ENCODE measurements around the gene RICTOR. TPM values are rescaled to one million over a fixed set of nuclear protein-coding genes. Genes with fewer than 3 reads are reported as not detected.

Gene RICTOR
- total and polyA plus RNA-seq, 2 donors from 2014 or later: 3.4 to 43.8 TPM

DNA sequence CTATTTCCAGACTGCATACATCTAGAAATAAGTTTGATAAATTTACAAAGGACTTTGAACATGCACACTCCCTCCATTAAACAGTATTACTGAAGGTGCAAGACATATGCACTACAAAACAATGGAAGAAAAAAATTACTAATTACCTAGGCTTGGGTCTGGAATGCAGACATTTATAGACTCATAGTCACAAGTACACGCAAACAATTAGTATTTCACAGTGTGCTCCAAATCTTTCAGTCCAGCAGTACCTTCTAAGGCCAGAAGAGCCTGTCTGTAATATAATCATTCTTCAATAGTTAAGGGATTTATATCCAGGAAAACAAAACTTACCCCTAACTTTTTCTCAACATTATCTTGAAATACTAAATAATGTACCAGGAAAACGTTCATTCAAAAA, 11.2 kb downstream of the RICTOR start:
- DNase-seq: no peak
- H3K4me3 ChIP-seq (ENCODE audit: low read length in 3 of 3): no peak overlapping the region
- intact Hi-C loops (cut with DNase I): no loop called here
- H3K36me3 ChIP-seq (ENCODE audit: control insufficient read depth in 2 of 3, insufficient read depth in 3 of 3, low read length in 3 of 3): peaks cover 0 to 9% (median 6%) of the 10 kb centered on the region in 3 donors
- H3K9ac ChIP-seq (ENCODE audit: low read length in 3 of 3): no peak overlapping the region
- FAIRE-seq: no peak
- H3K27me3 ChIP-seq (ENCODE audit: control insufficient read depth, insufficient read depth, low read length): no peaks in the 10 kb centered on the region
- peaks cover 0 to 17% (median 0%) of the 10 kb centered on the region in 3 donors for H3K4me1 ChIP-seq (ENCODE audit: control insufficient read depth in 2 of 3, insufficient read depth in 2 of 3, low read depth in 1 of 3, low read length in 3 of 3)
- H3K9me3 ChIP-seq (ENCODE audit: control insufficient read depth in 2 of 3, insufficient read depth in 1 of 3, low read length in 3 of 3): peaks cover 0 to 7% (median 0%) of the 10 kb centered on the region in 3 donors
- no peak overlapping the region for H3K27ac ChIP-seq (ENCODE audit: low read depth in 2 of 2, low read length in 2 of 2)
- TF ChIP-seq, protein P1, sequence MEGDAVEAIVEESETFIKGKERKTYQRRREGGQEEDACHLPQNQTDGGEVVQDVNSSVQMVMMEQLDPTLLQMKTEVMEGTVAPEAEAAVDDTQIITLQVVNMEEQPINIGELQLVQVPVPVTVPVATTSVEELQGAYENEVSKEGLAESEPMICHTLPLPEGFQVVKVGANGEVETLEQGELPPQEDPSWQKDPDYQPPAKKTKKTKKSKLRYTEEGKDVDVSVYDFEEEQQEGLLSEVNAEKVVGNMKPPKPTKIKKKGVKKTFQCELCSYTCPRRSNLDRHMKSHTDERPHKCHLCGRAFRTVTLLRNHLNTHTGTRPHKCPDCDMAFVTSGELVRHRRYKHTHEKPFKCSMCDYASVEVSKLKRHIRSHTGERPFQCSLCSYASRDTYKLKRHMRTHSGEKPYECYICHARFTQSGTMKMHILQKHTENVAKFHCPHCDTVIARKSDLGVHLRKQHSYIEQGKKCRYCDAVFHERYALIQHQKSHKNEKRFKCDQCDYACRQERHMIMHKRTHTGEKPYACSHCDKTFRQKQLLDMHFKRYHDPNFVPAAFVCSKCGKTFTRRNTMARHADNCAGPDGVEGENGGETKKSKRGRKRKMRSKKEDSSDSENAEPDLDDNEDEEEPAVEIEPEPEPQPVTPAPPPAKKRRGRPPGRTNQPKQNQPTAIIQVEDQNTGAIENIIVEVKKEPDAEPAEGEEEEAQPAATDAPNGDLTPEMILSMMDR (IDR thresholded peaks at IDR 0.05; ENCODE audit: borderline replicate concordance, extremely low read depth, insufficient read depth): no peak

DNA sequence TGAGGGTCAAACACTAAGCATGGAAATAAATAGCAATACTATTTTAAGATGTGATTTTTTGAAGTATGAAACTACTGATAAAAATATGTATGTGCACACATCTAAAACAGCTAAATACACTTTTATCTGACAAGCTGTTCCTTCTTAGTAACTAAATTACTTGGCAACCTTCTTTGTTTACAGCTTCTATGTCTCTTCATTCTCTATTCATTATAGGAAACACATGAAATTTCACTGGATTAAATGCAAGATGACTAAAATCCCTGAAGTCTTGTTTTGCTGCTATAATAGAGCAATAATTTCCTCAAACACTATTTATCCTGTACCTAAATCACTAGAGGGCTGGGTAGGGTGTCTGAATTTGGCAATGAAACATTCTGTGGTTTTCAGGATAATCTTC, 11.7 kb downstream of the RICTOR start:
- Histone ChIP-seq H3K36me3 (ENCODE audit: control insufficient read depth in 2 of 3, insufficient read depth in 3 of 3, low read length in 3 of 3) (peaks cover 0 to 9% (median 6%) of the 10 kb centered on the region in 3 donors), H3K27ac (ENCODE audit: low read depth in 2 of 2, low read length in 2 of 2) (no peak overlapping the region), H3K4me3 (ENCODE audit: low read length in 3 of 3) (no peak overlapping the region), H3K9ac (ENCODE audit: low read length in 3 of 3) (no peak overlapping the region), H3K9me3 (ENCODE audit: control insufficient read depth in 2 of 3, insufficient read depth in 1 of 3, low read length in 3 of 3) (peaks cover 0 to 7% (median 0%) of the 10 kb centered on the region in 3 donors), H3K27me3 (ENCODE audit: control insufficient read depth, insufficient read depth, low read length) (no peaks in the 10 kb centered on the region), H3K4me1 (ENCODE audit: control insufficient read depth in 2 of 3, insufficient read depth in 2 of 3, low read depth in 1 of 3, low read length in 3 of 3) (peaks cover 0 to 17% (median 0%) of the 10 kb centered on the region in 3 donors)
- TF ChIP-seq, protein P1 (IDR thresholded peaks at IDR 0.05; ENCODE audit: borderline replicate concordance, extremely low read depth, insufficient read depth): no peak
- FAIRE-seq (no peak), DNase-seq (no peak)
- intact Hi-C loops (cut with DNase I): no loop called here

DNA sequence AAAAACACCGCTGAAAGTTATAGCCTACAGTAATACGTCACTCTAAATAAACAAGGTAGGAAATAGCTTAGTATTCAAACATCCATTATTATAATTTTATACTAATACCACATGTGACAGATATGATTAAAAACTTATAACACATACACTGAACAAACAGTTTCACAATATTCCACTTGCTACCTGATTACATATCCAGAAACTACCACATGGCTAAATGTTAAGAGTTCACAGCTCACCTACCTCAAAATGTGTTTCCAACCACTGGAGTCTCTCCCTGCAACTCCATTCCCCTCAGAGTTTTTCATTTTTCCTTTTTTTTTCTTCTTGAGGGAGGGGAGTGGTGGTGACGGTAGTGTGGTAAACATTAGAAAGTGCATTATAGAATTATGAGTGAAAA, 12.1 kb downstream of the RICTOR start:
- Histone ChIP-seq H3K36me3 (ENCODE audit: control insufficient read depth in 2 of 3, insufficient read depth in 3 of 3, low read length in 3 of 3) (peaks cover 0 to 9% (median 6%) of the 10 kb centered on the region in 3 donors), H3K9ac (ENCODE audit: low read length in 3 of 3) (no peak overlapping the region), H3K4me1 (ENCODE audit: control insufficient read depth in 2 of 3, insufficient read depth in 2 of 3, low read depth in 1 of 3, low read length in 3 of 3) (peaks cover 0 to 17% (median 0%) of the 10 kb centered on the region in 3 donors), H3K27me3 (ENCODE audit: control insufficient read depth, insufficient read depth, low read length) (no peaks in the 10 kb centered on the region), H3K4me3 (ENCODE audit: low read length in 3 of 3) (no peak overlapping the region), H3K27ac (ENCODE audit: low read depth in 2 of 2, low read length in 2 of 2) (no peak overlapping the region), H3K9me3 (ENCODE audit: control insufficient read depth in 2 of 3, insufficient read depth in 1 of 3, low read length in 3 of 3) (peaks cover 0 to 7% (median 0%) of the 10 kb centered on the region in 3 donors)
- no peak for DNase-seq
- TF ChIP-seq, protein P1 (IDR thresholded peaks at IDR 0.05; ENCODE audit: borderline replicate concordance, extremely low read depth, insufficient read depth): no peak
- intact Hi-C loops (cut with DNase I): no loop called here
- FAIRE-seq: no peak

DNA sequence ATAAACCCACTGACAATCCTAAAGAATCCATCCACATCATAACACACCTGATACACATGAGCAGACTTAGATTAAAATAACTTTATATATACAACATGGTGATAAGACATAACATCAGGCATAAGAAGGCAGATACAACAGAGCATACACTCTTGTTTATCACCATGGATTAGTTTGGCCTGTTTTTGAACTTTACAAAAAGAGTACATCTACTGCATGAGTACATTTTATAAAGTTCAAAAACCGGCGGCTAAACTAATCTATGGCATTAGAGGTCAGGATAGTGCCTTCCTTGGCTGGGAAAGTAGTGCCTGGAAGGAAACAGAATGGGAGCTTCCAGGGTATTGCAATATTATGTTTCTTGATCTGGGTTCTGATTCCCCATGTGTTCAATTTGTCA, 15.1 kb downstream of the RICTOR start:
- no peaks in the 10 kb centered on the region for H3K36me3 ChIP-seq (ENCODE audit: control insufficient read depth in 2 of 3, insufficient read depth in 3 of 3, low read length in 3 of 3)
- DNase-seq (no peak), FAIRE-seq (no peak)
- H3K27me3 ChIP-seq (ENCODE audit: control insufficient read depth, insufficient read depth, low read length): no peaks in the 10 kb centered on the region
- H3K4me1 ChIP-seq (ENCODE audit: control insufficient read depth in 2 of 3, insufficient read depth in 2 of 3, low read depth in 1 of 3, low read length in 3 of 3): peaks cover 0 to 22% (median 0%) of the 10 kb centered on the region in 3 donors
- TF ChIP-seq, protein P1 (IDR thresholded peaks at IDR 0.05; ENCODE audit: borderline replicate concordance, extremely low read depth, insufficient read depth): no peak
- no peak overlapping the region for H3K9ac ChIP-seq (ENCODE audit: low read length in 3 of 3)
- no peaks in the 10 kb centered on the region for H3K9me3 ChIP-seq (ENCODE audit: control insufficient read depth in 2 of 3, insufficient read depth in 1 of 3, low read length in 3 of 3)
- H3K4me3 ChIP-seq (ENCODE audit: low read length in 3 of 3): no peak overlapping the region
- H3K27ac ChIP-seq (ENCODE audit: low read depth in 2 of 2, low read length in 2 of 2): no peak overlapping the region
- intact Hi-C loops (cut with DNase I): no loop called here
